T follicular helper cell (primary cell): Measurements from ENCODE around the gene FLT4.

Experiments
- DNase-seq: peaks from one replicate; pipeline ENCODE4 v3.0.0-alpha.2; 2020; ENCODE audit warnings: low read depth

Gene FLT4

DNA sequence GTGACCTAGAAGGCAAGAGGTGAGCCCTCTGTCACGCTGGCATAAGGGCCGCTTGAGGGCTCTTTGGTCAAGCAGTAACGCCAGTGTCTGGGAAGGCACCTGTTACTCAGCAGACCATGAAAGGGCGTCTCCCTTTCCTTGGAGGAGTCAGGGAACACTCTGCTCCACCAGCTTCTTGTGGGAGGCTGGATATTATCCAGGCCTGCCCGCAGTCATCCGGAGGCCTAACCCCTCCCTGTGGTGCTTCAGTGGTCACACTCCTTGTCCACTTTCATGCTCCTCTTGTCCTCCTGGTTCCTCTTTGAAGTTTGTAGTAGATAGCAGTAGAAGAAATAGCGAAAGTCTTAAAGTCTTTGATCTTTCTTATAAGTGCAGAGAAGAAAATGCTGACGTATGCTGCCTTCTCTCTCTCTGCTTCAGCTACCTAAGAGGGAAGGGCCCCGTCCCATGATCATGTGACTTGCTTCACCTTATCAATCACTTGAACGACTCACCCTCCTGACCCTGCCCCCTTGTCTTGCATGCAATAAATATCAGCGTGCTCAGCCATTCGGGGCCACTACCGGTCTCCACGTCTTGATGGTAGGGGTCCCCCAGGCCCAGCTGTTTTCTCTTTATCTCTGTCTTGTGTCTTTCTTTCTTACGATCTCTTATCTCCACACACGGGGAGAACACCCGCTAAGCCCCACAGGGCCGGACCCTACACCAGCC is 41.4 kb downstream of the FLT4 start:
- no peak for DNase-seq

DNA sequence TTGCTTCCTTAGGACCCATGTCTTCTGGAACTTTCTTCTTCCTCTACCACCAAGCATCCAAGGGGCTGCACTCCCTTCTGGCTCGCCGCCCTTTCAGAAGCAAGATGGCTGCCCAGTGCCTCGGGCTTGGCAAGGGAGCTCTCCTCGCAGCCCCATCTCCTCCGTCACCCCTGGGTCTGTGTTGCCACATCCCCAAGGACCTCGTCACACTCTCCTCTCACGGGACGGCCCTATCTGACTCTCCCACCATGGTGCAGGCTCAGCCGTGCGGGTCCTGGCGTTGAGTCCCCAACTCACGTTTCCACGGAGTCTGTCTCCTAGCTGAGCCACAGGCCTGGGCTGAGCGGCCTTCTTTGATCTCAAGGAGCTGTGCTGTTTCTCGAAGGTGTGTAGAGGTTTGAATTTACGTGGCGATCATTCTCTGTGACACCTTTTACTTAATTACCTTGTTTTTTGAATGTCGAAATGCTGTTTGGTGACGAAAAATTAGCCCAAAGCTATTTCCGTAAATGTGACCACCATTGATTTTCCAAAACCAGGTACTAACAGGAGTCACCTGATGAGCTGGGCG is 43.1 kb downstream of the FLT4 start:
- no peak for DNase-seq

DNA sequence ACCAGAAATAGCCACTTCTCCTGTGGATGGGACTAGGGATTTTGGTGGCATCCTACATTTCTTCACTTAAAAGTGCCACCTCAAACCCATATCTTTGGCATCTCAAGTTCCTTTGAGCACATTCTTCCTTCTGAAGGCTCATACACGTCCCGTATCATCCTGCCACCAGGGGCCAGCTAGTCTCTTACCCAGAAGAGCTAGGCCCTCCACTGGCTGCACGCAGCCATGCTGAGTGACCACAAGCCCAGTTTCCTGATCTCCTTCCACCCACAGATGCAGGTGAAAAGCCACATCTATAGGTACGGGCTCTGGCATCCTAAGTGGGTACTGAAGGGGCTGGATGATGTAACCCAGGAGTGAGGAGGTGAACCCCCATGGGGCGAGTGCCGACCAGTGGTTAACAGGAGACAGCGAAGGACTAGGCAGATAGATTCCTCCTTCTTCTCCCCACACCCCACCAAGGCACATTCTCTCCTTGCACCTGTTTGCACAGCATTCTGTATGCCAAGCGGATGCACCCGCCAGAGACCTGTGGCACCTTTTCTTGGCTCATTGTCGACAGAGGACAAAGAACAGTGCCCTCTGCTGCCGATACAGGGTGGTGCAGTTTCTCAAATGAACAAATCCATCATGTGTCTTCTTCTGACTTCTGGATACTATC is 43.7 kb downstream of the FLT4 start:
- DNase-seq = peak; percentile 59

DNA sequence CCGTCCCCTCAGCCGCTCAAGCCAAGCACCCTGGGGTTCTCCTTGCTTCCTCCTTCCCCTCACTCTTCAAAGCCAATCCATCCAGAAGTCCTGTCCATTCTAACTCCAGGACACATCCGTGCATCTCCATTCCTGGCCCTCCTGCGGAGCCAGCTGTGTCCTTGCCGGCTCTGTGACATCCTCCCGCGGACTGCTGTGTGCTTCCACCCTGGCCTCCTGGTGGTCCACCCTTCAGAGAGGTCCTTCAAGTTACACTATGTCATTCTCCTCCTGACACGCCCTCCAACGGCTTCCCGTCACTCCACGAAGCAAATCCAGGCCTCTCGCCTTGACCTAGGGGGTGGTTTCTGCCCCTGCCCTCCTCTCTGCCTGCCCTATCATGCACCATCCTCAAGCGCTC is 45.1 kb downstream of the FLT4 start:
- no peak for DNase-seq

DNA sequence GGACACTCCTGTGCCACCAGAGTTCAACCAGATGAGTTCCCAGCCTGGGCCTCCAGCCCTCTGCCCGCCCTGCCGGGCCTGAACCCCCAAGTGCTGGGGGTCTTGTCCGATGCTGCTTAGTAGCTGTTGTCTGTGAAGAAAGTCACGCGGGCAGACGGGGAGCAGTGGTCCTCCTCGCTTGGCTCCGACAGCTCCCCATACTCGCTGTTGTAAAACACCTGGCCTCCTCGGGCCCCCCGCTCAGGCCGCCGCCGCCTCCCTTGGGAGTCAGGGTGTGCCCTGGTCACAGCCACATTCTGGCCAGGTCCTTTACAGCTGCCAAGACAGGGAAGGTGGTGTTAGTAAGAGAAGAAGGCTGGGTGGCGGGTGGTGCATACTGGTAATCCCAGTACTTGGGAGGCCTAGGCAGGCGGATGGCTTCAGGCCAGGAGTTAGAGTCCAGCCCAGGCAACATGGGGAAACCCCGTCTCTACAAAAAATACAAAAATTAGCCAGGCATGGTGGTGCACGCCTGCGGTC is 46.3 kb downstream of the FLT4 start:
- no peak for DNase-seq

DNA sequence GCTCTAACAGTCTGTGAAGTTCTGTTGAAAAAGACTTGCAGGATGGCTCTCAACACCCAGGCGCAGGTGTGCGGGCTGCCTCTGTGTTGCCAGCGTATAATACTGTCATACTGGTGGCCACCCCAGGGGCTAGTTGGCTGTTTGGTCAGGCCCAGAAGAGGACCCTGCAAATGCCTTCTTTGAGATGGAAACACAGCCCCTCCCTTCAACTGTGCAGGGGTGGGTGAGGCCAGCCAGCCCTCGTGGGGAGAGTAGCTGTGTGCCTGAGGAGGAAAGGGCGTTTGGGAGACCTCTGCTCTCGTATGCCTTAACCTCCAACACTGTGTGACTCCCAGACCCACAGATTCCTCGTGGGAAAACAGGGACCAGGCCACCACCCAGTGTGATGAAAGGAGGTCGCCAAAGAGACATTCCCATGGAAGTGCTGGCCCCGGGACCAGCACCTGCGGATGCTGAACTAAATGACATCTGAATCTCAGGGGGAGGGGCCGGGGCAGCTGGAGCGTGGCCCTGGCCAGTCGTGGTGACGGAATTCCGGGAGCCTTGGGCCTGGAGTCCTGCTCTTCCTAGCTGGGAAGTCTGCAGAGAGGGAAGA is 46.8 kb downstream of the FLT4 start:
- DNase-seq = no peak

DNA sequence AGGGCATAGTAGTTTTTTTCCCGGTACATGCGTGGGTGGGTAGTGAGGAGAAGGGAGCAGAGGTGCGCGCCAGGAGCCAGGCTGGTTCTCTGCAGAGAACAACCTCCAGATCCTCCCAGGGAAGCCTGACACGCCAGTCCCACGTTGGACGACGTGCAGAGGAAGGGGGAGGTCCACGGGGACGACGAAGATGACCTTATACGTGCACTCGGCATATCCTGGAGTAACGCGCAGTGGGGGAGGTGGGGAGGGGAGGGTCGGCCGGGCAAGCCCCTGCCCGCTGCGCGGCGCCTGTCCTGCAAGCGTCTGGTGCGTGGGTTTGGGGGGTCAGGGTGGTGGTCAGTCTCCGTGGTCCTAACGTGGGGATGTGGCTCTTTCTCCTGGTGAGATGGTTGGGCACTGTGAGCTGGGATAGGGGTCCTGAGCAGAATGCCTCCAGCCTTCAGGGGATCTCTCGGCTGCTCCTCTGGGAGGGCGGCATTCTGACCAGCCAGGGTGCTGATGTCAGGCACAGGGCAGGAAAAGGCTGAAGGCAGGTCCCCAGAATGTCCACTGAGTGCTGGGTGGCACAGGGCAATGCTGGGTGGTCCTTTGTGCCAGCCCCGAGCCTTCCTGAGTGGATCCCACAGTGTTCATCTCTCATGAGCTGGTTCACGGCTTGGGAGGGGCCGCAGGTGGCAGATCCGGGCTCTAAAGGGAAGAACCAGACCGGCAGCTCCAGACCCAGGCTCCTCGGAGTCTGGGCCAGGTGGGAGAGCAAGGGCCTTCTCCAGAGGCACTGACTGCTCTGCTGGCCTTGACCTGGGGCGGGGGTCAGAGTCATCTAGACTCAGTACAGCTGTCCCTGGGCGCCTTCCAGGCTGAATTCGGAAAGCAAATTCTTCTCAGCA is 47.6 kb downstream of the FLT4 start:
- DNase-seq = no peak

DNA sequence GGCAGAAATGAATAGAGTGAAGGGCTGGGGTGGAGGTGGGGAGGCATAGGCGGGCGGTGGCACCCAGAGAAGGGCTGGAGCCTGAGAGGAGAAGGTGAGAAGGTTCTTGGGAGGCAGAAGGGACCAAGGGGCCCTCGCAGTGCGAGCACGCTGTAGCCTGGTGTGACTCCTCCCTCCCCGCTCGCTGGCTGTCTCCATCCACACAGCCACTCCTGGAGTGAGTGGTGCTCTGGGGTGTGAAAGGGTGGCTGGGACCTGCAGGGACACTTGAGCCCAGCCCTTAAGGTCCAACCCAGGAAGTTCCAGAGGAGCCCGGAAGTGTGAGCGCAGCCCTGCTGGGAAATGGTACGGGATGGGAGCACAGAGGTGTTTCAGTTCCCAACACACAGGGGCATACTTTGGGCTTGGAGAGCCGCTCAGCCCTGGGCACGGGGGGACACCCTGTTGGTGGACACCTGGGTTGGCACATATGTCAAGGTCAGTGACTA is 48.8 kb downstream of the FLT4 start:
- DNase-seq = no peak

DNA sequence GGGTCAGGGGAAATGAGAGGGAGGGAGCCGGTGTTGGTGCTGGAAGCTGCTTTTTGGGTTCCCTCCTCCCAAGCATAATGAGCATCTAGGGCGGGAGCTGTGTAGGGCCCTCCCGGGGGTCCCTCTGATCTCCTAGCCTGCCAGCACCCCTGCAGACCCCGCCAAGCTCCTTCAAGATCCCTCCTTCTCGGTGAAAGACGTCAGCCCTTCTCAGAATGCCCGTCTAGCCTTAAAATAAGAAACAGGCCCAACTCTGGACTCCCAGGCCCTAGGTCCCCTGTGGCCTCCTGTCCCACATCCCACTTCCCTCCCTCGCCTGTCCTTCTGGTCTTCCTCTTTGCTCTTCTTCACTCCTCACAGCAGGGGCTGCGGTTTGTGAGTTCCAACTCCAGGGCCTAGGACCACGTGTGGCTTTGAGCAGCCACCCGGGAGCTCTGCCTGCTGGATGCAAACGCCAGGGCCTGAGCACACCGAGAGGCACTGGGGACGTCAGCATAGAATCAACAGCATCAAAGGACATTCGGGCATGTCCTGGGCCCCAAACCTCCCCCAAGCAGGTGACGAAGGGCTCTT is 49.3 kb downstream of the FLT4 start:
- DNase-seq = no peak

DNA sequence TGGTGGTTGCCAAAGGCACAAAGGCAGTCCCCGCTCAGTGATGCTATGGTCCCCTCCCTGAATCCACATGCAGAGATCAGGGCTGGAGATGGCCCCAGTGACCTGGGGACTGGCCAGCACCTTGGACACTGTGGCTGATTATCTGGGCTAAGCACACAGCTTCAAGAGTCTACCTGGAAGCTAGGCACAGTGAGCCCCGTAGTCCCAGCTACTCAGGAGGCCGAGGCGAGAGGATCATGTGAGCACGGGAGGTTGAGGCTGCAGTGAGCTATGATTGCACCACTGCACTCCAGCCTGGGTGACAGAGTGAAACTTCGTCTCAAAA is 49.8 kb downstream of the FLT4 start:
- DNase-seq = no peak

DNA sequence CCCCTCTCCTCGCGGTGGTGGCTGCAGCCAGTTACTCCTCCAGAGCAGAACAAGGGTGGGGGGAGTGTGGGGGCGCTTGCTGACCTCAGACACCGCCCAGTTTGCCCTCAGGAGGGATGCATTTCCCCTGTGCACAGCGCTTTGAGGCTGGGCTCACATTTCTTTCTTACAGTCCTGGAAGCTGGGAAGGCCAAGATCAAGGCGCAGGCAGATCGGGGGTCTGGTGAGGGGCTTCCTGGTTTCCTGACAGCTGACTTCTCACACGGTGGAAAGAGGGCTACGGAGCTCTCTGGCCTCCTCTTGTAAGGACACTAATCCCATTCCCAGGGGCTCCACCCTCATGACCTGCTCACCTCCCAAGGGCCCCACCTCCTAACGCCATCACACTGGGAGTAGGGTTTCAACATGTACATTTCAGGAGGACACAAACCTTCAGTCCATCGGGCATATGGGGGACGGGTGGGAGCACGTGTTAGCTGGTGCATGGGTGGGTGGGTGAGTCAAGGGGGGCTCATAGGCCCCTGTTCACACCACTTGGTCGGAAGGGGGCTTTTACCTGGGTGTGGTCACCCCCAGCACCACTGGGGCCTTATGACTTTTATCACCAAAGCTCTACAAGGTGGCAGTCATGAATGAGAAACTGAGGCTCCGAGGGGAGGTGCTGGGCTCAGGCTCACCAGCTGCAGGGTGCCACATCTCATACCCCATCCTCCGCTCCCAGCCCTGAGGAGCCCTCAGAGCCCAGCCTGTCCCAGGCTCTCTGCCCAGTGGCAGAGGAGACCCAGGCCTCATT is 50.4 kb downstream of the FLT4 start:
- DNase-seq = no peak

DNA sequence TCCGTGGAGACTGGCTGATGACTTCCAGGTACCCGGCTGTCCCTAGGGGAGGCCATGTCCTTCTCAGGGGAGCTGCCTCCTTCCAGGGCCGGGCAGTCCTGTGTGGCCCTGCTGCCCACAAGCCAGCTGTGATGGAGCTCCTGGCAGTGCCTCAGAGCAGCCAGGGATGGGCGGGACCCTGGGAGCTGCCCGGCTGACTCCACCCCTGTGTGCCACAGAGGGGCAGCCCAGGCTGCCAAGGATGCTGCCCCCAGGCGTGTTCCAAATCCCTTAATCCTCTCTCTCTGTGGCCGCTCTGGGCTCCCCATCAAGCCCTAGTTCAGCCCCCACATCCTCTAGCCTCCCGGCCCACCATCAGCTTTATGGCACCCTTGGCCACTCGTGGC is 51.1 kb downstream of the FLT4 start:
- DNase-seq = no peak

DNA sequence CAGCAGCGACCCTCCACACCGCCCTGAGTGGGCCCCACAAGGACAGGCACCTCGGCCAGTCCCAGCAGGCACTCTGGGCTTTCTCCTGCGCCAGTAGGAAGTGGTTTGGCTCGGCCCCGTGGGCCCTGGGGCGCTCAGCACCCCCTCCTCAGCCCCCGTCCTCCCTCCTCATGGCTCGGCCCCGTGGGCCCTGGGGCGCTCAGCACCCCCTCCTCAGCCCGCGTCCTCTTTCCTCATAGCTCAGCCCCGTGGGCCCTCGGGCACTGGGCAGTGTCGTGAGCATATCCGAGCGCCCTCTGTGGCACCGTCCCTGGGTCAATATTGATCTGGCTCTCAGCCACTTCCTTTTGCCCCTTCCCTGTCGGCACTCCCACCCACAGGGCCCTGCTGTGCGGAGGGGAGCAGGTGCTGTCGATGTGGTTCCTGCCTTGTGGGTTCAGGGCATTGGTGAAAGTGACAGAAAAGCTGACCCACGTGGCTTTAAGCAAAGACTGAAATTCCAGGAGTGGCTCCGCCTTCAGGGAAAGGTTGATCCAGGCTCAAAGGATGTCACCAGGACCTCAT is 52.6 kb downstream of the FLT4 start:
- no peak for DNase-seq

DNA sequence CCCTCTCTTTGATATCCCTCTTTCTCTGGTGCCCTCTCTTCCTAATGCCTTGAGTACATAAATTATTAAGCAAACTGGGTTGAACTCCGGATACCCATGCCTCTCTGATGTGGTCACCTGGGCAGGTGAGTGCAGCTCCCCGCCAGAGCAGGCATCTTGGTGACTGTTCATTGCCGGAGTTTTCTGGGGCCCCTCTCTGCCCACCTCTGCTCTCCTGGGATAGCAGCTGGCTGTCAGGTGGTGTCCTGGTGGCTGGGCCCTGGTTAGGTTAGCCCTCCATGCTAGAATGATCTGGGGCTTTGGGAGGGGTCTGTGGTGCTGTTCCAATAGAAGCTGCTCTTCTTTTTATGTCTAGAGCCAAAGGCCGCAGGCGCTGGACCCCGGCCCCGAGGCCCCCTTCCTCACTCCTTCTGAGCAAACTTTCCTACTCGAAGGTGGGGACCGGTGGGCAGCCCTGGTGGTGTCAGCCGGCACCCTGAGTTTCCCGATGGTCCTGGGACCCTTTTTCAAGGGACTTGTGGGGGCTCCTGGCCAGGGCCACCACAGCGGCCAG is 53.2 kb downstream of the FLT4 start:
- no peak for DNase-seq

DNA sequence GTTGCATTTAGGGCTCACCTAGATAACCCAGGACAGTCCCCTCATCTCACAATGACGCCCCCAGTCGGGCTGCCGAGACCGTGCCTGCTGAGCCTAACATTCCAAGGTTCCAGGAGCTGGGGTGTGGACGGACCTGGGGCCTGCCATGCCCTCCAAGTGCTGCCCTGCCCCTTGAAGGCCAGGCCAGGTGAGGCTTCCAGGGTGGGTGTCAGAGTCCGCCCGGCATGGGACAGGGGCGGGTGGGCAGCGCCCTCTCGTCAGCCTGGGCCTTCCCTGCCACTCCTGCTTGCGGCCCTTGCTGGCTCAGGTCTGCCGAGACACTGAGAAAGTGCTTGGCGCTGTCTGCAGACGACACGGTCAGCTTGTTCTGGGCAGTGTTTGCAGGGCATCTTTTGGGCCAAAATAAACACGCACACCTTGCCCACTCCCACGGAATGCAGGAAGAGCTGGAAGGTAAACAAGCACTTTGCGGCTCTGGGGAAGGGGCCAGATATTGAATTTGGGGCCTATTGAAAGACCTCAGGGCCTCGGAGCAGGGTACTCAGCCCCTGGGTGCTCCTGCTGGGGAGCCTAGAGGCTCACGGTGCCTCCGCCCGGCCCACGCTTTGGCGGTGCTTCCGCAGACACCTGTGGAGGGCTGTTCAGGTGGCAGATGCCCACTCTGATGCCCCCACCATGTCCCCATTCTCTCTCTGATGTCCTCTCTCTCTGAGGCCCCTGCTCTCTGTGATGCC is 53.9 kb downstream of the FLT4 start:
- no peak for DNase-seq

DNA sequence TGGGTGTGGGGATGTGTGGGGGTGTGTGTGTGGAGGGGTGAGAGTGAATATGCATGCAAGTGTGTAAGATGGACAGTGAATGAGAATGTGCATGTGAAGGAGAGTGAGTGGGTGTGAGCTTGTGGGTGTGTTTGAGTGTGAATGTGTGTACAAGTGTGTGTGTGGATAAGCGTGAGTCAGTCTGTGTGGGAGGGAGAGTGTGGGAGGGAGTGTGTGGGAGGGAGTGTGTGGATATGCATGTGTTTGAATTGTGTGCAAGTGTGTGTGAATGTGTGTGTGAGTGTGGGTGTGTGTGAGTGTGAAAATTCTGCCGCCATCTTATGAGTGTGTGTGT is 54.4 kb downstream of the FLT4 start:
- no peak for DNase-seq

DNA sequence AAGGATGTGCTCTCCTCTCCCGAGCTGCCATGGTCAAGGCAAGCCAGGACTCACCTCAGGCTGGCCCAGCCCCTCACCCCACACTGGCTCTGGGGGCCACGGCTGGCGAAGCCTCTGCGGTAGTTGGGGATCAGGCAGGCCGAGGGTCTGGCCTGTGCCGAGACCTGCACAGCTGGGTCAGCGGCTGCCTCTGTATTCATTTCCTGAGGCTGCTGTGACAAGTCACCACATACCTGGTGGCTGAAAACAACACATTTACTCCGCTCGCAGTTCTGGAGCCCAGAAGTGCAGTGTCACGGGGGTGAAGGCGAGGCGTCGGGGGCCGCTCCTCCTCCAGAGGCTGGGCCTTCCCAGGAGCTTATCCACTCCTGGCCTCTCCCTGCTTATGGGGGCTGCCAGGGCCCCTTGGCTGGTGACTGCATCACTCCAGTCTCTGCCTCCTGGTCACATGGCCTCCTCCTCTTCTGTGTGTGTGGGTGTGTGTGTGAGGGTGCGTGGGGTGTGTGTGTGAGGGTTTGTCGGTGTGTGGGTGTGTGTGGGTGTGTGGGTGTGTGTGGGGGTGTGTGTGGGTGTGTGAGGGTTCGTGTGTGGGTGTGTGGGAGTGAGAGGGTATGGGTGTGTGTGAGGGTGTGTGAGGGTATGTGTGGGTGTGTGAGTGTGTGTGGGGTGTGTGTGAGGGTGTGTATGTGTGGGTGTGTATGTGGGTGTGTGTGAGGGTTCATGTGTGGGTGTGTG is 54.9 kb downstream of the FLT4 start:
- DNase-seq = no peak

DNA sequence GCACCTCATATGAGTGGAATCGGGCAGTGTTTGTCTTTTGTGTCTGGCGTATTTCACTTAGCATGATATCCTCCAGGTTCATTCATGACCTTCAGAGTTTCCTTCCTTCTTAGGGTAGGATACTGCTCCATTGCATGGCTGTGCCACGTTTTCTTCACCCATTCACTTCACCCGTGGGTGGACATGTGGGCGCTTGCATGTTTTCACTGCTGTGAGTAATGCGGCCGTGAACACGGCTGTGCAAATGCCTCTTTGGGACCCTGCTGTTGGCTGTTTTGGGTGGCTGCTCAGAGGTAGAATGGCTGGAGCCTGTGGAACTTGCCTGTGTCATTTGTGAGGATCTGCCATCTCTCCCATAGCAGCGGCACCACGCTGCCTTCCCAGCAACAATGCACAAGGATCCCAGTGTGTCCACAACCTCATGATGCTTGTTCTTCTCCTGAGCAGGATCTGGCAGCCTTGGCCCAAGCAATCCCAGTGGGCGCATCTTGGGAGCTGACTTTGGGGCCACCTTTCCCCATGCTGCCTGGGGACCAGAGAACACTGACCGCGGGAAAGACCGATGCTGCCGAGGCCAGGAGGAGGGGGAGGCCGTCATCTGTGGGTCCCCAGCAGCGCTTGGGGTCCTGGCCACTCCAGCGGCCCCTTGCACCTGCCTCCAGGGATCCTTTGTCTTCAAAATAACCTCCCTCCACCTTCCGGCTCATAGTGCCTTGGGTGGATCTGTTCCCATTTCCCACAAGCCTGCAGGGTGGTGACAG is 55.8 kb downstream of the FLT4 start:
- DNase-seq = no peak
